SHP77 (cell line): ENCODE measurements around the gene GNB4.

Experiments used
- DNase-seq, 2 experiments: peaks; one replicate each; lab custom pipeline; 2025; lab: John Stamatoyannopoulos, UW

The GNB4 gene

GRCh38 chr3:179436517-179436916, 14.8 kb downstream of the GNB4 start:
- DNase-seq, result no peak

DNA sequence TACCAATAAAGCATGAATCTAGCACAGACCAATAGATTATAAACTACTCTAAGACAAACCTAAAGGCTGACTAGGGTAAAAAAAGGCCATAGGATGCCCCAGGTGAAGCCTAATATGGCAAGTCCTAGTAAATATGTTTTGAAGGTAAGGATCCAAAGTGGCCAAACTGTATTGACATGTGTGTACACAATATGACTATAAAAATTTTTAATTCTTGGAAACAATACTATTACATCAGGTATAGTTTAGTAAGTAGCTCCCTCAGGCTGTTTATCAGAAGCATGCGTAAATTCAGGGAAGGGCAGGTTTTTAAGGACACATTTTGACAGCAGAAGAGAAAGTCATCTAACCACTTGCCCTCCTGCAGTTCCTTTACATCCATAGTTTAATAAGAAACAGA, 18.8 kb downstream of the GNB4 start:
- no peak for DNase-seq

- DNase-seq, result no peak
These were observed 19.2 kb downstream of the GNB4 start for GRCh38 chr3:179432021-179432420.

GRCh38 chr3:179430277-179430870, 20.9 kb downstream of the GNB4 start:
- DNase-seq, result no peak

- DNase-seq, result no peak
These were observed 22.3 kb downstream of the GNB4 start for GRCh38 chr3:179428876-179429548.

DNA sequence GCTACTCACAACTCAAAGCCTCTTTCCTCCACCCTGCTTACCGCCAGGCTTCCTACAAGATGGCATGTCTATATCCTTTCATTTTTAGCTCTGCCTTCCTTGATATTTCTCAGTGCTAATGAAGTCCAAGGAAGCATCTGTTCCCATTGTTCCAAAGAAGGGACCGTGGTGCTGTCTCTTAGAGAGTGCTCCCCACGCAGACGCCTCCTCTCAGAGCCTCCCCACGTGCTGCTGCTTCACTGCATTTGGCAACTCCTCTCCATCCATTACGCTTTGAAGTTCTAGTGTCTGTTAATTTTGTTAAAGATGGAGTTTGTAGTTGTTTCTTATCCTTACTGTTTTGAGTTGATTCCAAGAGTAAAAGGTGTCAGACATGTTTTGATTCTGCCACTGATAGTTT, 26.2 kb downstream of the GNB4 start:
- no peak for DNase-seq

- DNase-seq, result no peak
These were observed 29.8 kb downstream of the GNB4 start for GRCh38 chr3:179421500-179421899.

DNA sequence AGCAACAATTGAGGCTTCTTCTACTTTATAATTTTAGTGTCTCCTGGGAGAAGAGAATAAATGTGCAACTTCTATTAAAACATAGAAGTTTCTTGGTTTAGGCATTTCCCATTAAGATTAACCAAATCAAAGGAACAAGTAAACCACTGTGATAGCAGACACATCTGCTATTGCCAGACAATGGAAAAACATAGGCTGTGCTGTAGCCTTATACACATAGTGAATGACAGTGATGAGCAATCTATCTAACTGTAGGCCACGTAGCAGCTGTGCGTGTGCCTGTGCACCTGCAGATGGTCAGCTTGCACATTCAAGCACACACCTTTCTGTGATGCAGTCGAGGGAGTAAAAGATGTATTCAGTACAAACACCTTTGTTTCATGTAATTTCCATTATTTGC, 32.7 kb downstream of the GNB4 start:
- peak; percentile 6 to 25 for DNase-seq

- DNase-seq, result no peak
These were observed 34.6 kb downstream of the GNB4 start for GRCh38 chr3:179416681-179417080.

- DNase-seq, result no peak
These were observed 35.9 kb downstream of the GNB4 start for GRCh38 chr3:179415377-179415776.

DNA sequence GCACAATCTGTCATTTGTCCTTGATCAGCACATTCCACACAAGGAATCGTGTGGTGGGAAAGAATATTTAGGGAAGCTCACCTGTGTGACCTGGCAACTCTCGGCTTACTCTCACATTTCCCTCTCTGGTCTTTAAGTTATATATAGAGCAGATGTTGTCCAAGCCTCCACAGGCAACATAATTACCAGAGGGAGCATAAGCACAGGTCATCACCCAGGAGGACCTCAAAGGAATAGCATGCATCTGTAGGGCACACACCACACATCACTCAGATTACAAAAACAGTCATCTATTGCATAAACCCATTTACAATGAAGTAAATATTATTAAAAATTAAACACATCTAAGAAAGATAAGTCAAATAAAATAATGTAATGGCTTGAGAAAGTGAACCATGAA, 36.5 kb downstream of the GNB4 start:
- DNase-seq, result no peak

DNA sequence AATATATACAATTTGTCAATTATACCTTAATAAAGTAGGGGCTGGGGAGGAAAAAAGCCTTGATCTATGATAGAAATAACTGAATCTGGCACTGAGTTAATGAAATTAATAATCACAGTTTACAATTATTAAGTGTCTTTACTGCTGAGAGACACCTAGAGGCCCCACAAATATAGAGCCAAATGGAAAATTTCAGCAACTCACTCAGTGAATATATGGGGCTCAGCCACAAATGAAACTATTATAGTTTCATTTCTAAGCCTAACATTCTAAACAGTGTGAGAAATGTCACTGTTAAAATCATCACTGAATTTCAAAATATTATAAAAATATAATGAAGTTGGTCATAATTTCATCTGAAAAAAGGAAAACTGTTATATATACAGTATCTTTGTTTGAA, 40.3 kb downstream of the GNB4 start:
- no peak for DNase-seq

DNA sequence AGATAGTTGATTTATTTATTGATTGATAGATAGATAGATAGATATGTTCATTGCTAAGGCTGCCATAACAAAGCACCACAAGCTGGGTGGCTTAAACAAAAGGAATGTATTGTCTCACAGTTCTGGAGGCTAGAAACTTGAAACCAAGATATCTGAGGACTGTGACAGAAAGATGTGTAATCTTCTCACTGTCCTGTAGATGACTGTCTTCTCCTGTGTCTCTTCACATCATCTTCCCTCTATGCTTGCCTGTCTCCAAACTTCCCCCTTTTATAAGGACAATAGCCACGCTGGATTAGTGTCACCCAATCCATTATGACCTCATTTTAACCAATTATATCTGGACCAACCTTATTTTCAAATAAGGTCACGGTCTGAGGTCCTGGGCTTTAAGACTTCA, 40.9 kb downstream of the GNB4 start:
- DNase-seq, result no peak

GRCh38 chr3:179404307-179404706, 47.0 kb downstream of the GNB4 start:
- no peak for DNase-seq

GRCh38 chr3:179402963-179403362, 48.3 kb downstream of the GNB4 start:
- no peak for DNase-seq

DNA sequence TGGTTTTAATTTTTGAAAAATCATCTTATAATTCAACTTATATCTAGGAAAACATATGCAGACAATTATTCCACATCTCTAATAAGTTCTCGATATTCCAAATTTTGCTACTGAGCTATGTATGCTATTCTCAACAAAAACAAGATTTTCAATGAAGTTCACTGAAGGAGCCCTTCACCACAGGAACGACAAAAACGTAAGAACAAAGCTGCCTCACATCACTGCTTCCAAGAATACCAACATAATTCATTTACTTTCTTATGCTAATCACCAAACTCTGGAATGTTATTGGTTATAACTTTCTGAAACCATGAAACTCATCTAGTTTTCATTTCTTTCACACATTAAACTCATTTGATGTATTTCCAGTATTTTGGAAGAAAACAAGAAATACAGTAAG, 49.7 kb downstream of the GNB4 start:
- no peak for DNase-seq

GRCh38 chr3:179398574-179399231, 52.6 kb downstream of the GNB4 start:
- no peak for DNase-seq

DNA sequence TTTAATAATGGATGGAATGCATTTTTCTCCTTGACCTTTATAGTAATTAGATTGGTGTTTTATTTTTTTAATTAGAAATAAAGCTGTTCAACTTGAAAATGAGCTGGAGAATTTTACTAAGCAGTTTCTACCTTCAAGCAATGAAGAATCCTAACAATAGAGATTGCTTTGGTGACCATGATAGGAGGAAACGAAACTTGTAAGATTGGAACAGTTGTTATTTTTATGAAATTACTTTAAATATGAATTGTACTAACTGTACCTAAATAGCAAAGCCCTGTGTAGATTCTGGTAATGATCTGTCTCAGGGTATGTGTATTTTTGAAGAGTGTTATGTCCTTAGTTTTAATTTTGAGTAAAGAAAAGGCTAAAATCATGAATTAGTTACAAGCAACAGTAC, 59.4 kb downstream of the GNB4 start:
- no peak for DNase-seq

DNA sequence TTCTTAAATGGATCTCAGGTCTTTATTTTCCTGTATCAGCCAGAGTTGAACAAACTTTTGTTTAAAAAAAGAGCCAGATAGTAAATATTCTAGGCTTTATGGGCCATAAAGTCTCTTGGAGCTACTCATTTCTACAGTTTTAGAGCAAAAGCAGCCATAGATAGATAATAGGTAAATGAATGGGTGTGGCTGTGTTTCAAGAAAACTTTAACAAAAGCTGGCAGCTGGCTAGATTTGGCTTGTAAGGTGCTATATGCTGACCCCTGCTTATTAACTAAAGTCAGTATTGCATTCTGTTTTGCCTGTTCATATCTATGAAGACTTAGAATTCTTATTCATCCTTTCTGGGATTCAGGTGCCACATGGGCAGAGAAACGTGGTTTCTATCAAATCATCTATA, 74.8 kb downstream of the GNB4 start:
- DNase-seq, result no peak

- DNase-seq, result no peak
These were observed 75.9 kb downstream of the GNB4 start for GRCh38 chr3:179375091-179375999.

- DNase-seq, result no peak
These were observed 77.3 kb downstream of the GNB4 start for GRCh38 chr3:179373938-179374337.

DNA sequence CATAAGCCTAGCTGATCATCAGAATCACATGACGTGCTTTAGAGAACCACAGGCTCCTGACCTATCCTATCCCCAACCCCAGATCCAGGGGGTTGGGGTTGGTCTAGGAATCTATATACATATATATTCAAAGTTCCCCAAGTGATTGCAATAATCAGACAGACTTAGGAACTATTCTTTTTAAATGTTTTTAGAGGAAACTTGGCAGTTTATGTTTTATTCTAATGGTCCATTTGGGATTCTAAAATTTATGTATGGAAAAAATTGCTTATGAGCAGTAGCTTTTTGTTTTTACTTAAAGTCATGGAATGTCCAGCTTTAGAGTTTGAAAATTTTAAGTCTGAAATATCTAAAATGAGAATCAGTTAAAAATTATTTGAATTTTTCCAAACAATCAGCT, 81.6 kb downstream of the GNB4 start:
- DNase-seq, result no peak

GRCh38 chr3:179363332-179363731, 87.9 kb downstream of the GNB4 start:
- DNase-seq, result no peak
